HG03025 (cell line): Measurements from ENCODE around the gene BTG4.

Experiments
- ATAC-seq: cut with Tn5 transposase; IDR thresholded peaks from one replicate; pipeline ENCODE4 v1.9.1; 2021; ENCODE audit warnings: mild to moderate bottlenecking, moderate library complexity; ENCODE audit not compliant: unreplicated experiment, low FRiP score

The BTG4 gene

GRCh38 chr11:111456859-111457730, 55.1 kb downstream of the BTG4 start:
- no peak for ATAC-seq

- no peak for ATAC-seq
These were observed 55.9 kb downstream of the BTG4 start for GRCh38 chr11:111456086-111456858.

- ATAC-seq, result no peak
These were observed 56.7 kb downstream of the BTG4 start for GRCh38 chr11:111455291-111456085.

GRCh38 chr11:111454561-111455192, 57.5 kb downstream of the BTG4 start:
- ATAC-seq, result no peak

GRCh38 chr11:111452817-111453552, 59.2 kb downstream of the BTG4 start:
- ATAC-seq, result no peak

GRCh38 chr11:111452146-111452545, 60.0 kb downstream of the BTG4 start:
- no peak for ATAC-seq

- peak; percentile 89 for ATAC-seq
These were observed 61.5 kb downstream of the BTG4 start for GRCh38 chr11:111450480-111451320.

GRCh38 chr11:111449696-111450479, 62.3 kb downstream of the BTG4 start:
- no peak for ATAC-seq

- no peak for ATAC-seq
These were observed 63.2 kb downstream of the BTG4 start for GRCh38 chr11:111448831-111449557.

- no peak for ATAC-seq
These were observed 63.8 kb downstream of the BTG4 start for GRCh38 chr11:111448414-111448813.

- ATAC-seq, result no peak
These were observed 64.3 kb downstream of the BTG4 start for GRCh38 chr11:111447931-111448330.

- ATAC-seq, result no peak
These were observed 65.1 kb downstream of the BTG4 start for GRCh38 chr11:111447112-111447471.

- ATAC-seq, result peak; percentile 80
These were observed 65.6 kb downstream of the BTG4 start for GRCh38 chr11:111446404-111447111.

GRCh38 chr11:111445586-111445985, 66.6 kb downstream of the BTG4 start:
- no peak for ATAC-seq
